CD14-positive monocyte (primary cell): Measurements from ENCODE around the gene GATA3. TPM values are rescaled to one million over a fixed set of nuclear protein-coding genes. Genes with fewer than 3 reads are reported as not detected.

ENCODE experiments used
- DNase-seq, 3 donors: peaks; one replicate each; pipeline ENCODE4 v3.0.0-alpha.2; 2011 to 2022
- H2AFZ ChIP-seq: 2 replicates; pipeline ENCODE4 v1.6.0; 2012; ENCODE audit warnings: mild to moderate bottlenecking, low read depth, low read length, inconsistent platforms; ENCODE audit not compliant: insufficient read depth, poor library complexity, severe bottlenecking
- H3K27ac ChIP-seq, 2 donors: 1 replicate in 1 of 2; 2 replicates in 1 of 2; pipeline ENCODE4 v1.5.1; 2012 to 2013; ENCODE audit warnings: low read length in 2 of 2, control low read depth in 1 of 2, inconsistent platforms in 1 of 2, low read depth in 1 of 2, mild to moderate bottlenecking in 1 of 2
- H3K27me3 ChIP-seq, 2 donors: one replicate each; pipeline versions ENCODE4 v1.6.0 to v1.6.1; 2011 to 2013; ENCODE audit warnings: low read length in 2 of 2; ENCODE audit not compliant: control insufficient read depth in 2 of 2, insufficient read depth in 2 of 2
- H3K36me3 ChIP-seq, 2 donors: replicated peaks in 1 of 2; 1 replicate in 1 of 2; 2 replicates in 1 of 2; pipeline versions ENCODE4 v1.5.1 to v1.6.1; 2012 to 2013; ENCODE audit warnings: low read length in 2 of 2, control low read depth in 1 of 2, inconsistent platforms in 1 of 2, mild to moderate bottlenecking in 1 of 2; ENCODE audit not compliant: insufficient read depth in 2 of 2, control insufficient read depth in 1 of 2
- H3K4me1 ChIP-seq, 2 donors: 1 replicate in 1 of 2; 2 replicates in 1 of 2; pipeline versions ENCODE4 v1.5.1 to v1.6.1; 2012 to 2013; ENCODE audit warnings: low read length in 2 of 2, control low read depth in 1 of 2, inconsistent platforms in 1 of 2, mild to moderate bottlenecking in 1 of 2, moderate library complexity in 1 of 2; ENCODE audit not compliant: insufficient read depth in 2 of 2, control insufficient read depth in 1 of 2
- H3K4me2 ChIP-seq: replicated peaks from 2 replicates; pipeline ENCODE3; 2012; ENCODE audit warnings: low read length, moderate library complexity, mild to moderate bottlenecking; ENCODE audit not compliant: poor library complexity, severe bottlenecking; ENCODE audit errors: extremely low read depth
- H3K4me3 ChIP-seq, 3 experiments: fragments of 200-600 bp in 1 of 3; sonication (generic) in 1 of 3; replicated peaks in 1 of 3; 1 replicate in 2 of 3; 2 replicates in 1 of 3; pipeline ENCODE4 v1.5.1; 2011 to 2013; ENCODE audit warnings: low read length in 3 of 3, mild to moderate bottlenecking in 3 of 3, control low read depth in 2 of 3, low read depth in 2 of 3, inconsistent platforms in 1 of 3, moderate library complexity in 1 of 3
- H3K79me2 ChIP-seq: 2 replicates; pipeline ENCODE4 v1.6.0; 2012; ENCODE audit warnings: mild to moderate bottlenecking, control low read depth, inconsistent platforms, low read length, moderate library complexity; ENCODE audit not compliant: insufficient read depth
- H3K9ac ChIP-seq: 2 replicates; pipeline ENCODE4 v1.6.0; 2017; ENCODE audit warnings: low read length, mild to moderate bottlenecking; ENCODE audit not compliant: insufficient read depth, poor library complexity, severe bottlenecking
- H3K9me3 ChIP-seq, 2 donors: replicated peaks in 1 of 2; 1 replicate in 1 of 2; 2 replicates in 1 of 2; pipeline versions ENCODE4 v1.5.1 to v1.6.1; 2012 to 2013; ENCODE audit warnings: low read length in 2 of 2, control low read depth in 1 of 2; ENCODE audit not compliant: control insufficient read depth in 1 of 2, insufficient read depth in 1 of 2
- H4K20me1 ChIP-seq: 2 replicates; pipeline ENCODE4 v1.6.0; 2012; ENCODE audit warnings: mild to moderate bottlenecking, low read length, control low read depth, moderate library complexity; ENCODE audit not compliant: insufficient read depth
- H3K27ac Mint-ChIP-seq, 7 donors: one replicate each; pipeline ENCODE4 v1.8.0; 2020; ENCODE audit warnings: mild to moderate bottlenecking in 7 of 7, mixed read lengths in 7 of 7, moderate library complexity in 6 of 7, inconsistent platforms in 2 of 7
- H3K27me3 Mint-ChIP-seq, 3 donors: one replicate each; pipeline ENCODE4 v1.8.0; 2021 to 2022; ENCODE audit warnings: low read depth in 3 of 3, mild to moderate bottlenecking in 3 of 3, mixed read lengths in 3 of 3, moderate library complexity in 3 of 3, inconsistent platforms in 1 of 3
- H3K36me3 Mint-ChIP-seq, 2 donors: one replicate each; pipeline ENCODE4 v1.8.0; 2020; ENCODE audit warnings: mixed read lengths in 2 of 2, inconsistent platforms in 1 of 2, mild to moderate bottlenecking in 1 of 2
- H3K4me1 Mint-ChIP-seq: one replicate; pipeline ENCODE4 v1.8.0; 2020; ENCODE audit warnings: mild to moderate bottlenecking, mixed read lengths
- H3K4me3 Mint-ChIP-seq, 2 donors: one replicate each; pipeline ENCODE4 v1.8.0; 2020; ENCODE audit warnings: mild to moderate bottlenecking in 2 of 2, mixed read lengths in 2 of 2, moderate library complexity in 1 of 2
- H3K9me3 Mint-ChIP-seq, 7 donors: one replicate each; pipeline ENCODE4 v1.8.0; 2020 to 2022; ENCODE audit warnings: mixed read lengths in 7 of 7, mild to moderate bottlenecking in 6 of 7, moderate library complexity in 6 of 7, inconsistent platforms in 2 of 7
- WGBS: methylation state at CpG from one replicate; pipeline ENCODE4 v1.1.5; 2013; ENCODE audit warnings: missing lambda C conversion rate; ENCODE audit not compliant: insufficient coverage; 5-methylcytosine and 5-hydroxymethylcytosine counted together
- intact Hi-C, 2 donors: fragments of 100-400 bp; cut with micrococcal nuclease; formaldehyde crosslinking; loops; one replicate each; pipeline versions ENCODE4 v1.15.0 to v1.15.1; 2023
- polyA plus RNA-seq, 3 donors: library from polyadenylated mRNA; depleted of rRNA in 1 of 3; unstranded in 2 of 3; stranded (reverse) in 1 of 3; fragments of 300-500 nt in 2 of 3; fragments of >200 nt in 1 of 3; fragmentation: Illumina TruSeq in 2 of 3; gene quantifications; 1 replicate in 2 of 3; 2 replicates in 1 of 3; pipeline ENCODE4 v1.2.3, GENCODE V29; 2012 to 2021
- TF ChIP-seq, protein P1 (sequence below): fragments of 200-600 bp; IDR thresholded peaks from one replicate; pipeline ENCODE4 v1.8.0; 2022; ENCODE audit warnings: antibody characterized with exemption, mild to moderate bottlenecking

Gene GATA3
- polyA plus RNA-seq, 3 donors = 0.07 to 0.08 TPM; not detected in 1

GRCh38 chr10:8066797-8067196, 12.3 kb downstream of the GATA3 start:
- H3K4me3 Mint-ChIP-seq = no peak overlapping the region
- no peaks in the 10 kb centered on the region for H3K4me1 Mint-ChIP-seq
- H3K27ac ChIP-seq = no peak overlapping the region
- H3K27ac Mint-ChIP-seq = no peak overlapping the region
- H3K36me3 Mint-ChIP-seq = no peaks in the 10 kb centered on the region
- intact Hi-C loops = no loop called here
- H3K4me1 ChIP-seq = no peaks in the 10 kb centered on the region
- H3K9ac ChIP-seq = no peak overlapping the region
- no peak for DNase-seq
- no CpG with 5 or more reads among the region's 2 CpGs for WGBS
- no peak overlapping the region for H3K4me3 ChIP-seq
- no peak overlapping the region for H2AFZ ChIP-seq
- H3K36me3 ChIP-seq = no peaks in the 10 kb centered on the region
- peaks cover 13 to 49% of the 10 kb centered on the region in 2 donors for H3K27me3 ChIP-seq
- no peak overlapping the region for H3K4me2 ChIP-seq
- peaks cover 0 to 2% of the 10 kb centered on the region in 2 donors for H3K9me3 ChIP-seq
- H3K9me3 Mint-ChIP-seq = peaks cover 0 to 6% (median 0%) of the 10 kb centered on the region in 7 donors
- H4K20me1 ChIP-seq = no peaks in the 10 kb centered on the region
- no peaks in the 10 kb centered on the region for H3K79me2 ChIP-seq
- peaks cover 31 to 68% (median 46%) of the 10 kb centered on the region in 3 donors for H3K27me3 Mint-ChIP-seq
- TF ChIP-seq, protein P1, sequence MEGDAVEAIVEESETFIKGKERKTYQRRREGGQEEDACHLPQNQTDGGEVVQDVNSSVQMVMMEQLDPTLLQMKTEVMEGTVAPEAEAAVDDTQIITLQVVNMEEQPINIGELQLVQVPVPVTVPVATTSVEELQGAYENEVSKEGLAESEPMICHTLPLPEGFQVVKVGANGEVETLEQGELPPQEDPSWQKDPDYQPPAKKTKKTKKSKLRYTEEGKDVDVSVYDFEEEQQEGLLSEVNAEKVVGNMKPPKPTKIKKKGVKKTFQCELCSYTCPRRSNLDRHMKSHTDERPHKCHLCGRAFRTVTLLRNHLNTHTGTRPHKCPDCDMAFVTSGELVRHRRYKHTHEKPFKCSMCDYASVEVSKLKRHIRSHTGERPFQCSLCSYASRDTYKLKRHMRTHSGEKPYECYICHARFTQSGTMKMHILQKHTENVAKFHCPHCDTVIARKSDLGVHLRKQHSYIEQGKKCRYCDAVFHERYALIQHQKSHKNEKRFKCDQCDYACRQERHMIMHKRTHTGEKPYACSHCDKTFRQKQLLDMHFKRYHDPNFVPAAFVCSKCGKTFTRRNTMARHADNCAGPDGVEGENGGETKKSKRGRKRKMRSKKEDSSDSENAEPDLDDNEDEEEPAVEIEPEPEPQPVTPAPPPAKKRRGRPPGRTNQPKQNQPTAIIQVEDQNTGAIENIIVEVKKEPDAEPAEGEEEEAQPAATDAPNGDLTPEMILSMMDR = no peak

GRCh38 chr10:8069108-8069507, 14.6 kb downstream of the GATA3 start:
- H3K4me1 Mint-ChIP-seq = no peaks in the 10 kb centered on the region
- H3K4me3 Mint-ChIP-seq = no peak overlapping the region
- H3K9me3 Mint-ChIP-seq = peaks cover 0 to 6% (median 0%) of the 10 kb centered on the region in 7 donors
- peak overlapping the region in 1 of 7 donors; percentile 17 for H3K27ac Mint-ChIP-seq
- H2AFZ ChIP-seq = no peak overlapping the region
- TF ChIP-seq, protein P1 = no peak
- no peaks in the 10 kb centered on the region for H3K36me3 ChIP-seq
- H3K27ac ChIP-seq = no peak overlapping the region
- H3K4me3 ChIP-seq = no peak overlapping the region
- H3K4me1 ChIP-seq = no peaks in the 10 kb centered on the region
- DNase-seq = no peak
- no peaks in the 10 kb centered on the region for H3K79me2 ChIP-seq
- H3K4me2 ChIP-seq = no peak overlapping the region
- 66% methylated on average over 2 of the region's 7 CpGs for WGBS
- H3K27me3 ChIP-seq = peaks cover 9 to 29% of the 10 kb centered on the region in 2 donors
- no peaks in the 10 kb centered on the region for H4K20me1 ChIP-seq
- H3K9me3 ChIP-seq = no peaks in the 10 kb centered on the region
- H3K27me3 Mint-ChIP-seq = peaks cover 18 to 46% (median 31%) of the 10 kb centered on the region in 3 donors
- intact Hi-C loops = no loop called here
- H3K9ac ChIP-seq = no peak overlapping the region
- no peaks in the 10 kb centered on the region for H3K36me3 Mint-ChIP-seq
